ENCODE results near the gene ADCY5. TPM values are rescaled to one million over a fixed set of nuclear protein-coding genes. Genes with fewer than 3 reads are reported as not detected.

ADCY5 gene
- total and polyA plus RNA-seq, 2 experiments from 2014 or later, result 3.1 to 4.7 TPM

DNA sequence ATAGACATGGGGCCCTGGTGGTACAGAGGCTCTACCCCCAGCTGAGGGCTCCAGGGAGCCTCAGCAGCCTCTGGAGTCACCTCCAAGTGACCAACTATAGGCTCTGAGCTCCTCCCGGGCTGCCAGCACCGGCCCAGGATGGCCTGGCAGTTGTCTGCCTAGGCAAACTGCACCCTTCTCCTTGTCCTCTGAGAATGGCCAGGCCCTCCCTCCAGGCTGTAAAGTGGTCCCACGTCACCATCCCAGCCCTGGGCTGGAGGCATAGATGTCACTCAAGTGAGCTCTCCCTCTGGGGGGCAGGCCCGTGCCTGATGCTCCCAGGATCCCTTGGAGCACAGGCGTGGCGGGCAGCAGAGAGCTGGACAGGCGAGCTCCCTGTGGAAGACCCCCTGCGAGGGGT is 127.1 kb downstream of the ADCY5 start:
- Histone ChIP-seq H3K27me3 (peaks cover 6% of the 10 kb centered on the region), H3K9me2 (replicated peaks; ENCODE audit: insufficient read depth) (no peaks in the 10 kb centered on the region), H3K4me3 (no peak overlapping the region), H3K79me2 (no peaks in the 10 kb centered on the region), H2AFZ (no peak overlapping the region), H3K4me2 (no peak overlapping the region), H3K4me1 (ENCODE audit: insufficient read depth) (no peaks in the 10 kb centered on the region), H3K36me3 (replicated peaks; ENCODE audit: insufficient read depth, low read depth) (no peaks in the 10 kb centered on the region), H3K27ac (no peak overlapping the region), H4K20me1 (ENCODE audit: insufficient read depth, poor library complexity, severe bottlenecking) (no peaks in the 10 kb centered on the region), H3K9me3 (ENCODE audit: low read depth) (no peaks in the 10 kb centered on the region)
- WGBS (ENCODE audit: low lambda C conversion rate, missing lambda C conversion rate), result 86% methylated on average over 8 of the region's 8 CpGs
- TF ChIP-seq, protein P1, sequence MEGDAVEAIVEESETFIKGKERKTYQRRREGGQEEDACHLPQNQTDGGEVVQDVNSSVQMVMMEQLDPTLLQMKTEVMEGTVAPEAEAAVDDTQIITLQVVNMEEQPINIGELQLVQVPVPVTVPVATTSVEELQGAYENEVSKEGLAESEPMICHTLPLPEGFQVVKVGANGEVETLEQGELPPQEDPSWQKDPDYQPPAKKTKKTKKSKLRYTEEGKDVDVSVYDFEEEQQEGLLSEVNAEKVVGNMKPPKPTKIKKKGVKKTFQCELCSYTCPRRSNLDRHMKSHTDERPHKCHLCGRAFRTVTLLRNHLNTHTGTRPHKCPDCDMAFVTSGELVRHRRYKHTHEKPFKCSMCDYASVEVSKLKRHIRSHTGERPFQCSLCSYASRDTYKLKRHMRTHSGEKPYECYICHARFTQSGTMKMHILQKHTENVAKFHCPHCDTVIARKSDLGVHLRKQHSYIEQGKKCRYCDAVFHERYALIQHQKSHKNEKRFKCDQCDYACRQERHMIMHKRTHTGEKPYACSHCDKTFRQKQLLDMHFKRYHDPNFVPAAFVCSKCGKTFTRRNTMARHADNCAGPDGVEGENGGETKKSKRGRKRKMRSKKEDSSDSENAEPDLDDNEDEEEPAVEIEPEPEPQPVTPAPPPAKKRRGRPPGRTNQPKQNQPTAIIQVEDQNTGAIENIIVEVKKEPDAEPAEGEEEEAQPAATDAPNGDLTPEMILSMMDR (IDR thresholded peaks at IDR 0.05; ENCODE audit: poor library complexity), result no peak
- TF ChIP-seq EZH2 (IDR thresholded peaks at IDR 0.05; ENCODE audit: borderline replicate concordance), result no peak
- TF ChIP-seq EZH2phosphoT487 (IDR thresholded peaks at IDR 0.05; ENCODE audit: low read depth, severe bottlenecking, unreplicated experiment), result no peak
- no peak for DNase-seq (ENCODE audit: low spot score)

GRCh38 chr3:123320221-123320620 is 128.7 kb downstream of the ADCY5 start:
- no peaks in the 10 kb centered on the region for H3K9me3 ChIP-seq (ENCODE audit: low read depth)
- TF ChIP-seq EZH2 (IDR thresholded peaks at IDR 0.05; ENCODE audit: borderline replicate concordance) (no peak), EZH2phosphoT487 (IDR thresholded peaks at IDR 0.05; ENCODE audit: low read depth, severe bottlenecking, unreplicated experiment) (no peak)
- TF ChIP-seq, protein P1 (IDR thresholded peaks at IDR 0.05; ENCODE audit: poor library complexity), result no peak
- H3K79me2 ChIP-seq, result no peaks in the 10 kb centered on the region
- H3K36me3 ChIP-seq (replicated peaks; ENCODE audit: insufficient read depth, low read depth), result no peaks in the 10 kb centered on the region
- DNase-seq (ENCODE audit: low spot score), result no peak
- H2AFZ ChIP-seq, result no peak overlapping the region
- no peak overlapping the region for H3K4me2 ChIP-seq
- no peaks in the 10 kb centered on the region for H3K4me1 ChIP-seq (ENCODE audit: insufficient read depth)
- H3K4me3 ChIP-seq, result no peak overlapping the region
- H3K27ac ChIP-seq, result no peak overlapping the region
- peaks cover 6% of the 10 kb centered on the region for H3K27me3 ChIP-seq
- no peaks in the 10 kb centered on the region for H4K20me1 ChIP-seq (ENCODE audit: insufficient read depth, poor library complexity, severe bottlenecking)
- WGBS (ENCODE audit: low lambda C conversion rate, missing lambda C conversion rate), result 93% methylated on average over 5 of the region's 5 CpGs
- H3K9me2 ChIP-seq (replicated peaks; ENCODE audit: insufficient read depth), result no peaks in the 10 kb centered on the region

DNA sequence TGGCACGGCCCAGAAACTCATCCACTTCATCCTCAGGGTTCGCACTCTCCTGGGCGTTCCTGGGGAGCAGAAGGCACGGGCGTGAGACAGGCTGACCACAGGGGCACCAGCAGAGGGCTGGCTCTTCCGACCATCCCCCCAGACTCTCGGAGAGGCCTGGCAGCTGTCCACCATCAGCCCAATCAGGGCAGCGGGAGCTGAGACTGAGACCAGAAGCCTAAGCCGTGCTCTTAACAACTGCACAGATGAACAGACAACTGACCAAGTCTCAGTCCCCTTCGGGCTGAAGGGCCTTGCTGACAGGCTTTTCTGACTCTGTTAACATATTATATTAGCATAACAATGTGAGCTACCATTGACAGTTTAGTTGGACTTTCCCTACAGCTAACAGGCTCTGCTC is 129.1 kb downstream of the ADCY5 start:
- no peaks in the 10 kb centered on the region for H3K9me2 ChIP-seq (replicated peaks; ENCODE audit: insufficient read depth)
- TF ChIP-seq, protein P1 (IDR thresholded peaks at IDR 0.05; ENCODE audit: poor library complexity), result no peak
- no peak overlapping the region for H3K4me3 ChIP-seq
- WGBS (ENCODE audit: low lambda C conversion rate, missing lambda C conversion rate), result 37% methylated on average over 10 of the region's 10 CpGs
- H3K4me2 ChIP-seq, result no peak overlapping the region
- no peak overlapping the region for H2AFZ ChIP-seq
- DNase-seq (ENCODE audit: low spot score), result no peak
- no peaks in the 10 kb centered on the region for H3K36me3 ChIP-seq (replicated peaks; ENCODE audit: insufficient read depth, low read depth)
- no peak overlapping the region for H3K27ac ChIP-seq
- no peaks in the 10 kb centered on the region for H4K20me1 ChIP-seq (ENCODE audit: insufficient read depth, poor library complexity, severe bottlenecking)
- H3K9me3 ChIP-seq (ENCODE audit: low read depth), result no peaks in the 10 kb centered on the region
- peaks cover 8% of the 10 kb centered on the region for H3K27me3 ChIP-seq
- H3K4me1 ChIP-seq (ENCODE audit: insufficient read depth), result no peaks in the 10 kb centered on the region
- H3K79me2 ChIP-seq, result no peaks in the 10 kb centered on the region

DNA sequence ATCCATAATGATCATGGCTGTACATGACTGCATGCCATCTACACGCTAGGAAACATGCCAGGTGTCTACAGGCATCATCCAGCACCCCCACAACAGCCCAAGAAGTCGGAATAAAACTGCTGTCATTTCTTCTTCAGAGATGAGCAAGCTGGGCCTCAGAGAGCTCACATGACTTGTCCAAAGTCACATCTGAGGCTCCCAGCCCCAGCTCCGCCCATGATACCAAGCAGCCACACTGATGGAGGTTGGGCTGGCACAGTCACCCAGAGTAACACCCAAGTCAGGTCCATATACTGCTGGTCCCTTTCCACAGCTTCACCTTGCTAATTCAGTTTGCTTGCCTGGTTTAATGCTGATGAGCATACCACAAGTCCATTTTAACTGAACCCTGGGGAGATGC is 130.5 kb downstream of the ADCY5 start:
- Histone ChIP-seq H2AFZ (no peak overlapping the region), H3K9me3 (ENCODE audit: low read depth) (no peaks in the 10 kb centered on the region), H3K9me2 (replicated peaks; ENCODE audit: insufficient read depth) (no peaks in the 10 kb centered on the region), H3K4me2 (no peak overlapping the region), H3K4me3 (no peak overlapping the region), H3K4me1 (ENCODE audit: insufficient read depth) (no peaks in the 10 kb centered on the region), H3K27ac (no peak overlapping the region), H3K36me3 (replicated peaks; ENCODE audit: insufficient read depth, low read depth) (no peaks in the 10 kb centered on the region), H3K27me3 (peaks cover 8% of the 10 kb centered on the region), H3K79me2 (no peaks in the 10 kb centered on the region), H4K20me1 (ENCODE audit: insufficient read depth, poor library complexity, severe bottlenecking) (no peaks in the 10 kb centered on the region)
- TF ChIP-seq, protein P1 (IDR thresholded peaks at IDR 0.05; ENCODE audit: poor library complexity), result no peak
- WGBS (ENCODE audit: low lambda C conversion rate, missing lambda C conversion rate), result 92% methylated on average over 3 of the region's 3 CpGs
- no peak for DNase-seq (ENCODE audit: low spot score)
